Nucleus accumbens (tissue), 56 donors: ENCODE measurements around the gene DCTN2.

Experiments
- DNase-seq, 56 donors: peaks; one replicate each; lab custom pipeline; 2025; lab: John Stamatoyannopoulos, UW

The DCTN2 gene

DNA sequence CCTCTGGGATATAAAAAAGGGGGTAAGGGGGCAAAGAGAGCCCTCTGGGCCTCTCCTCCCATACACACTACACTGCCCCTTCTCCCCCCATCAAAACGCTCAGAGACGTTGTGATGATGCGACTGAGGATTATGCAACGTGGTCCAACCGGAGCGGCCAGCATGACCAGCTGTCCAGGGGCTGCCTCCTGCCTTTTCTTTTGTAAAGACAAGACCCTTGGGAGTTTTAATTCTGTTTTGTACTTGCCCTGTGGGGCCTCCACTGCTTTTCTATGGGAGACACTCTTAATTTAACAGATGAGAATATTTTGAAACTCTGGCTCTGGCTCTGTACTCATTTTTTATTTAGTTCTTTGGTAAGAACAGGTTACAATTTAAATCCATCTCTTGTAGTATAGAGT, 17.2 kb downstream of the DCTN2 start:
- no peak for DNase-seq

DNA sequence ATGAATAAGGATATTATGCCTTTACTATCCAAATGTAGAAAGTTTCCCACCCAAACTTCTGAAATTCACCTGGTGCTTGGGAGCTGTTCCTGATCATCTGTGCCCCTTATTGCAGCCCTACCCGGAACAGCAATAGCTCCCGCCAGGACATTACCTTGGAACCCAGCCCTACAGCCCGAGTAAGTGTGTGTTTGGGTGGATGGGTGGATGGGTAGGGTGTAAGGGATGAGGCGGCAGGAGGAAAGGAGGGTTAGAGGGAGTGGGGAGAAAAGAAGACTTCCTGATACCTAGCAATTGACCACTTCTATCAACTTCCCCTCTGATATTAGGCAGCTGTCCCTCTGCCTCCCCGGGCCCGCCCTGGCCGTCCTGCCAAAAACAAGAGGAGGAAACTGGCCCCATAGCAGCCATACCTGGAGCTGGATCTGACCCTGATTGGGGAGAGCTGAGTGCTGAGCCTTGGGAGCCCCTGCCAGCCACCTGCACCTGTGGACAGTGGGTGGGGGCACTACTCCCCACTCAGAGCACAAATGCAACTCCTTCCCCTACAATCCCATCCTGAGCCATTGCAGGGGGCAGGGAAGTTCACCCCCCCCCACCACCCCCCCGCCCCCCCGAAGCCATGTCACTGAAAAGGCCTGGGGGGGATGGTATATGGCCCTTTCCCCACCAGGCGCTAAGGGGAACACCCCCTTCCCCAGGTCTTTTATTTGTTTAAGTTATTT, 18.0 kb downstream of the DCTN2 start:
- DNase-seq = no peak

DNA sequence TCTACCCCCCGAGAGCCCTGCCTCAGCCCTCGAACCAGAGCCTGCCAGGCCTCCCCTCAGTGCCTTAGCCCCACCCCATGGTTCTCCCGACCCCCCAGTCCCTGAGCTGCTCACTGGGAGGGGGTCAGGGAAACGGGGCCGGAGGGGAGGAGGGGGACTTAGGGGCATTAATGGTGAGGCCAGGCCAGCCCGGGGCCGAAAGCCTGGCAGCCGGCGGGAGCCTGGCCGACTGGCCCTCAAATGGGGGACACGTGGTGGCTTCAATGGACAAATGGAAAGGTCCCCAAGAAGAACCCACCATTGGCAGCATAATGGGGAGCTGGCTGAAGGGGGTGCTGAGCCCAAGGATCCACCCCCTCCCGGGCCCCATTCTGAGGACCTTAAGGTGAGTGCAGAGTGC, 18.8 kb downstream of the DCTN2 start:
- no peak for DNase-seq

DNA sequence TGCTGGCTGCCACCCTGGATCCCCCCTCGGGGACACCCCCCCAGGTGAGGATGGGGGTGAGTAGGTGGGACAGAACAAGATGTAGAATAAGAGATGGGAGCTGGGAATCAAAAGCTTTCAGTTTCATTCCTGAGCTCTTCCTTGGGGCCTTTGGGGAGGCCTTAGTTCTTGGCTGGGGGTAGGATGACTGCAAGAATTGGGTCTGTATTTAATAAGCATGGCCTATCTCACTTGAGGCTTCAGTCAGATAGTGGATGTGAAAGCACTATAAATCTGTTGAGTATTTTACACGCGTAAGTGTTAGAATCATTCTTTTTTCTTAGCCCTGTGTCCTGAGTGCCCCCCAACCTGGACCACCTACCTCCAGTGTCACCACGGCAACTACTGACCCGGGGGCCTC, 19.8 kb downstream of the DCTN2 start:
- no peak for DNase-seq

DNA sequence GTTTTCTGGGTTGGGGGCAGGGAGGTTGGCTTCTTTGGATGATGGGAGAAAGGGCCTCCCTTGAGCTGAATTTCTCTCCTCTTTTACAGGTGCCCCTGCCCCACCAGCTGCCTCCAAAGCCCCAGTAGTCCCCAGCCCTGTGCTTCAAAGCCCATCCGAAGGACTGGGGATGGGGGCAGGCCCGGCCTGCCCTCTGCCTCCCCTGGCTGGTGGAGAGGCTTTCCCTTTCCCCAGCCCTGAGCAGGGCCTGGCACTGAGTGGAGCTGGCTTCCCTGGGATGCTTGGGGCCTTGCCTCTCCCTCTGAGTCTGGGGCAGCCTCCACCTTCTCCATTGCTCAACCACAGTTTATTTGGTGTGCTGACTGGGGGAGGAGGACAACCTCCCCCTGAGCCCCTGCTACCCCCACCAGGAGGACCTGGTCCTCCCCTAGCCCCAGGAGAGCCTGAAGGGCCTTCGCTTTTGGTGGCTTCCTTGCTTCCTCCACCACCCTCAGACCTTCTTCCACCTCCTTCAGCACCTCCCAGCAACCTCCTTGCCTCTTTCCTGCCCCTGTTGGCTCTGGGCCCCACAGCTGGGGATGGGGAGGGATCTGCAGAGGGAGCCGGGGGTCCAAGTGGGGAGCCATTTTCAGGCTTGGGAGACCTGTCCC, 20.4 kb downstream of the DCTN2 start:
- DNase-seq = no peak

DNA sequence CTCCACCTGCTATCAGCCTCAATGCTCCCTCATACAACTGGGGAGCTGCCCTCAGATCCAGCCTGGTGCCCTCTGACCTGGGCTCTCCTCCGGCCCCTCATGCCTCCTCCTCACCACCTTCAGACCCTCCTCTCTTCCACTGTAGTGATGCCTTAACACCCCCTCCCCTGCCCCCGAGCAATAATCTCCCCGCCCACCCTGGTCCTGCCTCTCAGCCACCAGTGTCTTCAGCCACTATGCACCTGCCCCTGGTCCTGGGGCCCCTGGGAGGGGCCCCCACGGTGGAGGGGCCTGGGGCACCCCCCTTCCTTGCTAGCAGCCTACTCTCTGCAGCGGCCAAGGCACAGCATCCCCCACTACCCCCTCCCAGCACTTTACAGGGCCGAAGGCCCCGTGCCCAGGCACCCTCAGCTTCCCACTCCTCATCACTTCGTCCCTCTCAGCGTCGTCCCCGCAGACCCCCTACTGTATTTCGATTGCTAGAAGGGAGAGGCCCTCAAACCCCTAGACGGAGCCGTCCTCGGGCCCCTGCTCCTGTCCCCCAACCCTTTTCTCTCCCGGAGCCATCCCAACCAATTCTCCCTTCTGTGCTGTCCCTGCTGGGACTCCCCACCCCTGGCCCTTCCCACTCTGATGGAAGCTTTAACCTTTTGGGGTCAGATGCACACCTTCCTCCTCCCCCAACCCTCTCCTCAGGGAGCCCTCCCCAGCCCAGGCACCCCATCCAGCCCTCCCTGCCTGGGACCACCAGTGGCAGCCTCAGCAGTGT, 21.2 kb downstream of the DCTN2 start:
- no peak for DNase-seq

DNA sequence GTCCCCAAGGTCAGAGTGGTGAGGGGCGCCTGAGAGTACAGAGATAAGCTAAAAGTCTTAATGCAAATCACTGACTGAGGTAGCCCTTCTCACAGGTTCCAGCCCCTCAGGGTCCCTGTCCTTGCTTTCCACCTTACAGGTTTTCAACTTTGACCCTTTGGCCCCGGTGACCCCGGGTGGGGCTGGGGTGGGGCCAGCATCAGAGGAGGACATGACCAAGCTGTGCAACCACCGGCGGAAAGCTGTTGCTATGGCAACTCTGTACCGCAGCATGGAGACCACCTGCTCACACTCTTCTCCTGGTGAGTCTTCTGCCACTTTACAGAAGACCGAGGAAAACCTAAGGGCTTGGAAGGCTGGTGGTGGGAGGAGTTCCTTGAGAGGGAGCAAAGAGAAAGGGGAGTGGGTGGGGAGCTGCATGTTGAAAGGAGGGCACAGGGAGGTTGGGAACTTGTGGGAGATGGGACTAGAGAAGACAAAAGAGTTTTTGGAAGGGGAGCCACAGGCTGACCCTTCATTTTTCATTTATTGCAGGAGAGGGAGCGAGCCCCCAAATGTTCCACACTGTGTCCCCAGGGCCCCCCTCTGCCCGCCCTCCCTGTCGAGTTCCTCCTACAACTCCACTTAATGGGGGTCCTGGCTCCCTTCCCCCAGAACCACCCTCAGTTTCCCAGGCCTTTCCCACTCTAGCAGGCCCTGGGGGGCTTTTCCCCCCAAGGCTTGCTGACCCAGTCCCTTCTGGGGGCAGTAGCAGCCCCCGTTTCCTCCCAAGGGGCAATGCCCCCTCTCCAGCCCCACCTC, 22.0 kb downstream of the DCTN2 start:
- DNase-seq = peak in 2 of 56 donors; percentile 7 to 25

DNA sequence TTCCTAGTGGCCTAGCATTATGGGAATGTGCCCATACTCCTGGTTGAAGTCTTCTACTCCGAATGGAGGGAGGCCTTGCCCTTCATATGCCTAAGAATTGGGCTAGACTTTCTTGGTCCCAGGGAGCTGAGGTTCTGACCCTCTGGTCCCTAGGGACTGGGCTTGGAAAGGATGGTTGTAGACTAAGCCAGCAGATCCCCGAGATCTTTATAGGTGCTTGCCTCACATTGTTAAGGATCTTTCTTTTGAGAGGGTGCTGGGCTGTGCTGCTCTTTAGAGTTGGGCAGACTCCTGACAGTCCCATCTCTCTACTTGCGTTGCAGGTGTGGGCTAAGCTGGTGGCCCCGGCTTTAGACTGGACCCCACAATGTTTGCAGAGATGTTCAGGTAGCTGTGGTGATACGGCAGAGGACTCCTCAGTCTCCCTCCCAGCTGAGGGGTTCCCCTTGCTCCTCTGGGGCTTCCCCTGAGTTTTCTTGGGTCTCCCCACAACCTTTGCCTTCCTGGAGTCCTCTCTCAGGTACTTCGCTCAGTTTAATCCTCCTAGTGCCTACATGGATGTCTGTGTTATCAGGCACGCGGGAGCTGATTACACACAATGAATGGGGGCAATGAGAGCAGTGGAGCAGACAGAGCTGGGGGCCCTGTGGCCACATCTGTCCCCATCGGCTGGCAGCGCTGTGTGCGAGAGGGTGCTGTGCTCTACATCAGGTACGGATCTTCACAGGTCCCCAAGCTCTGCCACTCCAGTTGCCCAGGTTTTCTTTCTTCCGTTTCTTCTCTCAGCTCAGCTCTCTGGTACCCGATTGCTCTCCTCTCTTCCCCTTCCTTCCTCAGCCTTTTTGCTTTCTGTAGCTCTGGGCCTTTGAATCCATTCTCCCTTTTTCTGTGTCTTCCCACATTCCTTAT, 23.0 kb downstream of the DCTN2 start:
- peak in 2 of 56 donors; percentile 4 for DNase-seq

DNA sequence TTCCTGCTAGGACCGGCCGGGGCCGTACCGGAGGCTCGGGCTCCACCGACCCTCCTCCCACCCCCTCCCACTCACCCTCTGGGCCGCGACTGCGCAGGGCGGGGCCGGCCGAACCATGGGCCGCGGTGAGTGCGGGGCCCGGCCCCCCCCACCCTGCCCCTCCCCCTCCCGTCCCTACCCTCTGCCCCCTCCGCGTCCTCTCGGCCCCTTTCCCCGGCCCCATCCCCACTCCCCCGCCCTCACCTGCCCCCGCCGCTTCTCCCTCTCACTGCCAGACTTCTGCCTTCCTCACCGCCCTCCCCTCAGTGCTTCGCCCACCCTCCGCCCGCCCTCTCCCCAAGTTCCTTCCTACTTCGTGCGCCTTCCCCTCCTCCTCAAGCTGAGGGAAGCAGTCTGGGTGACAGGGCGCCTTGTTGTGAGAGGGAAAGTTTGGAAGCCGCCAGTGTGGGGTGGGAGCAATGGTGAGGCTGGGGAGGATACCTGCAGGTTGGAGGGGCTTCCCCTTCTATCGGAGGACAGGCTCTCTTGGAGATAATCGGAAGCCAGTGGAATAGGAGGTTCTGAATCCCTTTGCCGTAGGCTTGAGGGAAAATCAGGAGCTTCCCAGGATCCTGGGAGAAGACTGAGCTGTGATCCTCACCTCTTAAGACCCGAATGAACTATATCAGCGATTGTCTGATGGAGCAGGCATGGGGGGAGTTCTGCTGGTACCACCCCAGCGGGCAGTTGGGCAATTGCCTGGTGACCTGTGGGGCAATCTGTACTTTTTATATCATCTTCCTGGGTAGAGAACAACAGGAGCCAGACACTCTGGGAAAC, 23.9 kb downstream of the DCTN2 start:
- peak in 43 of 56 donors; percentile 21 to 76 (median 55) for DNase-seq

DNA sequence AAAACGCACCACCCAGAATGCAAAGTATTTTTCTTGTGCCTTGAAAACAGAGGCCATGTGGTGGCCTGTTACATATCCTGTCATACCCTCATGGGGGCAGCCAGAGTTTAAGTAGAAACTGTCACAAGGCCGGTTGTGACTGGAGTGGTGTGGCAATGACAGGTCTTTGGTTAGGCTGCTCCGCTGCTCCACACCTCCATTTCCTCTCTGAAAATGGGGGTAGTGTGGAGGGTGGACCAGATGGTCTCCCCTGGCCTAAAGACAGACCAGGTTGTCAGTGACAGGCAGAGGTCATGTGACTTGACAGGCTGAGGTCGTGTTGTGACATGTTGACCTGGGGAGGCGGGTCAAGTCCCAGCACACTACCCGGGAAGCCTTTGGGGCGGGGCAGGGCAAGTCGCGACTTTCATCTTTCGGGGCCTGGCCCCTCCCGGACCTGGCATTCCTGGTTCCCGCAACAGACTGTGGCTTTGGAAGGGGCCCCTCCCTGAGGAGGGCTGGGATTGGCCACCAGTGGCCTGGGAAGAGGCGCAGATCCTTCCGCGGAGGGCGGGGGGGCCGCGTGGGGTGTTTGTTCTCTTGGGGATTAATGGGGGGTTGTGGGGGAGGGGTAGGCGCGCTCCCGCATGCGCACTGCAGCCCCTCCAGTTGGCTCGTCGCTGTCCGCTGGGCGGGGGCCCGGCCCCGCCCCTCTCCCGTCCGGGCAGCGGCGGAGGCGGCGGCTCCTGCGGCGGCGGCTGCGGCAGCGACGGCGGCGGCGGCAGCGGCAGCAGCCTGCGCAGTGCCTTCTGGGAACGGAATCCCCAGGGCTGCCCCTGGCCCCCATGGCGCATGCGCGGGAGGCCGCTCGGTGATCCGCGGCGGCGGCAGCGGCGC, 24.7 kb downstream of the DCTN2 start, which contains the start of gene MBD6:
Gene MBD6, plus strand, starts transcription at position 814 of the 876 bp plus-strand sequence. CDS start 1,480 bp downstream, outside the sequence.
- DNase-seq = peak in 55 of 56 donors; percentile 47 to 97 (median 89)

DNA sequence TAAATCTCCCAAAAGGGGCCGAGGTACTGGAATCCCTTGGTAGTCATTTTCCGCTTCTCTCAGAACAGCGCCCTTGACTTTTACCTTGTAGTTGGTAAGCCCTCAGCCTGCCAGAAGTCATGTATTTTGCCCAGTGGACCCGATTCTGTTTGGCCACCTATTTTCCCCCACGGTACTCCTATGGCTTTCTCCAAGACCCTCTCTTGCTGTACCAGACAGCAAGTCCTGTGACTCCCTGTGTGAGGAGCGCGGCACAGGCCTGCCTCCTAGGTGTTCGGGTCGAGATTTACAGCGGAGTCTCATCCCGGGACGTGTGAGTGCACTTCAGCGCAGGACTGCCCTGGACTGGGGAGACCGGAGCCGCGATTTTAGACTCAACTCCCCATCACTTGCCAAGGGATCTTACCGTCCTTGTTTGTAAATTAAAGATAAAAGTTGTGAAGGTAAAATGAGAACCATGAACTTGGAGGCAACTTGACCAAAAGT, 25.4 kb downstream of the DCTN2 start:
- DNase-seq = peak in 40 of 56 donors; percentile 8 to 72 (median 42)

DNA sequence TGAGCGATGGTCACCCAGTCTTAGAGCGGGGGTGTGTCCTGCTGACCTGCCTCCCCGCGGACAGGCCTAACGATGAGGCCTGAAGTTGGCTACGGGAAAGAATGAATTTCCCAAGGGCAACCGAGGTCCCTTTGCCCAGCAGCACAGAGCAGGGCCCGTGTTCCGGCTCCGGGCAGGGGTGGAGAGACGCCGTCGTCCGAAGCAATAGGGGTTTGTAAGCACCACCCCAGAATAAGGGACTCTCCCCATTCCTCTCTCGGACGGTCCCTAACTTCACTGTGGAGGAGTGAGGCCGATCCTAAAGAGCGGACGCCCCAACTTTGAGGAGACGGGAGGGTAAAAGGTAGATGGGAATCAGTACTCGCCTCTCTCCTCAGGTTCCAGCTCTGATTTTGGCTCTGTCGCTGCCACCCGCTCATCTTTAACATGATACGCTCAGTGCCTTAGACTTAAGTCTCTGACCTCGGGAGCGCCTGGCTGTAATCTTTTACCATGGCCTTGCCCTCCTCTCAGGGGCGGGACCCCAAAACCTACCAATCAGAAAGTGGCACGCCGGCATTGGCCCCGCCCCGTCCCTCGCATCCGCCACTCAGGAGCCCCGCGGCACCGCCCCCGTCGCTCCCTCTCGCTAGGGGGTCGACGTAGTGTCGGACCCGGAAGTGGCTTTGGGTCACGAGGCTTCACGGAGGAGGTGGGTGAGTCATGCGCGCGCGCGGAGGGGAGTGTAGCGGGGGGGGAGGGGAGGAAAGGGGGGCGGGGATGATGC, 26.8 kb downstream of the DCTN2 start, which contains the start of gene DDIT3:
Gene DDIT3, minus strand, starts transcription at position 462 of the 766 bp plus-strand sequence. CDS start 3,108 bp downstream, outside the sequence.
- DNase-seq = peak; percentile 83 to 100 (median 99)

DNA sequence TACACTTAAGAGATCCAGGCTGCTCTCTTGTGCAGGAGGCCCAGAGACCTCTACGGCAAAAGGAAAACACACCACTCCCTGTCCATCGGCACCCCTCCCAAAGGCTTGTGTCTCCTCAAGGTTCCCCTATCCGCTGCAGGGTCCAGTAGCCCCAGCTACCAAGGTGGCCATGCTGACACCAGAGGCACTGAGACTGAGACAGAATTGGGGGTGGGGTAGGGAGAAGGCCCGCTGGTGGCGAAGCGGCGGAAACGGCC, 27.3 kb downstream of the DCTN2 start:
- peak in 8 of 56 donors; percentile 26 to 56 (median 39) for DNase-seq

DNA sequence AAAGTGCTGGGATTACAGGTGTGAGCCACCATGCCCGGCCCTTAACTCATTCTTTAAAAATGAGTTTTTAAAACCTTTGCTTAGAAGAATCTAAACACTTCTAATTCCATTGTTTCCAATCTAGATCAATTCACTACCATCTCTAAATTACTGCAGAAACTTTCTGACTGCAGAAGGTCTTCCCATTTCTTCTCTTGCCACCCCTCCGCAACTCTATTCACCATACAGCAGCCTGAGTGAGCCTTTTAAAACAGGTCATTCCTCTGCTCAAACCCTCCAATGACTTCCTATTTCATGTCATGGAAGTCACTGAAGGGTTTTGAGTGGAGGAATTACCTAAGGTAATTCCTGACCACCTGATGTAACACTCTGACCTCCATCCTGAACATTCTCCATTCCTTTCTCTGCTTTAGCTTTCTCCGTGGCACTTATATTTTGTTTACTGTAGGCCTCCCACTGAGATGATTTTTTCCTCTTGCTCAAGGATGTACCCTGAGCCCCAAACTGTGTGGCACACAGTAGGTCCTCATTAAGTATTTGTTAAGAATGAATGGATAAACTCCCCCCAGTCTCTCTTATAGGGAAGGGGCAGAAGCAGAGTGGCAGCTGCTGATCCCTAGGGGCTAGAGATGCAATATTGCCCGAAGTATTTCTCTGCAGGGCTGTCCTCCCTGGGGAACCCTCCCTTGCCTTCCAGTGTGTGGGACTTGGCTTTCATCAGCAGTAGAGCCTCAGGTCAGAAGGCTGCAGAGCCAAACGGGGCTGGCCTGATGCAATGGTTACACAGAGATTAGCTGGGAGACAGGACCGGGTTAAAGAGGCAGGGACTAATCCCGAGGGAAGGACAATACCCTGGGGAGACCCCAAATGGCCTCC, 27.8 kb downstream of the DCTN2 start:
- peak in 2 of 56 donors; percentile 16 to 41 for DNase-seq

DNA sequence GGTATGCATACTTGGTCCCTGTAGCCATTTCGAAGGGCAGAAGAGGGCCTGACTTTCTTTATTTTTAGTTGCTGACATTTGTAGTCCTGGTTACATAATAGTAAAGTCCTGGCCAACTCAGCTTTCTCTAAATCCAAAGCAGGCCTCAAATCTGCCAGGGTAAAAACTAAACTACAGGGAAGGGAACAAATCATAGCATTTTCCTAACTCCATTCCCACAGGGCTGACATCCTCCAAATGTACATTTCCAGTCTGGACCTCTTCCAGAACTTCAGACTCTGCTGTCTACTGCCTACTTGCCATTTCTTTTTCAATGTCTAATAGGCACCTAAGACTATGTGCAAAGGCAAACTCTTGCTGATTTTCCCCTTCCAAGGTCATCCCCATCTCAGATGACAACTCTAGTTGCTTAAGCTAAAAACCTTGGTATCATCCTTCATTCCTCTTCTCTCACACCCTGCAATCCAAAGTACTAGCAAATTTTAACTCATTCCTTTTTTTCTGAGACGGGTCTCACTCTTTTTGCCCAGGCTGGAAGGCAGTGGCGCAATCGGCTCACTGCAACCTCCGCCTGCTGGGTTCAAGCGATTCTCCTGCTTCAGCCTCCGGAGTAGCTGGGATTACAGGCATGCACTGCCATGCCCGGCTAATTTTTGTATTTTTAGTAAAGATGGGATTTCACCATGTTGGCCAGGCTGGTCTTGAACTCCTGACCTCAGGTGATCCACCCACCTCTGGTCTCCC, 28.6 kb downstream of the DCTN2 start:
- DNase-seq = no peak
